ENCODE data around the gene ADSL. TPM values are rescaled to one million over a fixed set of nuclear protein-coding genes. Genes with fewer than 3 reads are reported as not detected.

Gene ADSL
- total and polyA plus RNA-seq, 9 of the 15 experiments (the other 6 are each of a cell fraction or from before 2014, with no cell fraction given) = 112 to 322 (median 146) TPM

GRCh38 chr22:40328546-40329456 is 17.5 kb upstream of the ADSL start (continued):
- TF ChIP-seq U2AF2 (optimal IDR thresholded peaks at IDR 0.05; ENCODE audit: low read depth, low read length) (no peak), DIDO1 (tag; IDR thresholded peaks at IDR 0.05; ENCODE audit: low read depth) (no peak), REST (IDR thresholded peaks at IDR 0.05; ENCODE audit: borderline replicate concordance) (no peak; the same call in 1 of the 2 replicates), REST (CRISPR knock-in tag; IDR thresholded peaks at IDR 0.05; ENCODE audit: low read depth) (no peak), BHLHE40 (IDR thresholded peaks at IDR 0.05; ENCODE audit: low read length) (no peak; the same call in 1 of the 2 replicates), TBP (optimal IDR thresholded peaks at IDR 0.05; ENCODE audit: low read depth, low read length) (no peak), PKNOX1 (IDR thresholded peaks at IDR 0.05) (peak; percentile 39; the same call in 1 of the 2 replicates), ZNF3 (CRISPR knock-in tag; IDR thresholded peaks at IDR 0.05) (no peak), ZBTB8A (IDR thresholded peaks at IDR 0.05; ENCODE audit: partially characterized antibody) (no peak), ZNF134 (CRISPR knock-in tag; conservative IDR thresholded peaks at IDR 0.05) (no peak), PHF8 (IDR thresholded peaks at IDR 0.05; ENCODE audit: borderline replicate concordance, low read length) (no peak)
- TF ChIP-seq, protein P1, sequence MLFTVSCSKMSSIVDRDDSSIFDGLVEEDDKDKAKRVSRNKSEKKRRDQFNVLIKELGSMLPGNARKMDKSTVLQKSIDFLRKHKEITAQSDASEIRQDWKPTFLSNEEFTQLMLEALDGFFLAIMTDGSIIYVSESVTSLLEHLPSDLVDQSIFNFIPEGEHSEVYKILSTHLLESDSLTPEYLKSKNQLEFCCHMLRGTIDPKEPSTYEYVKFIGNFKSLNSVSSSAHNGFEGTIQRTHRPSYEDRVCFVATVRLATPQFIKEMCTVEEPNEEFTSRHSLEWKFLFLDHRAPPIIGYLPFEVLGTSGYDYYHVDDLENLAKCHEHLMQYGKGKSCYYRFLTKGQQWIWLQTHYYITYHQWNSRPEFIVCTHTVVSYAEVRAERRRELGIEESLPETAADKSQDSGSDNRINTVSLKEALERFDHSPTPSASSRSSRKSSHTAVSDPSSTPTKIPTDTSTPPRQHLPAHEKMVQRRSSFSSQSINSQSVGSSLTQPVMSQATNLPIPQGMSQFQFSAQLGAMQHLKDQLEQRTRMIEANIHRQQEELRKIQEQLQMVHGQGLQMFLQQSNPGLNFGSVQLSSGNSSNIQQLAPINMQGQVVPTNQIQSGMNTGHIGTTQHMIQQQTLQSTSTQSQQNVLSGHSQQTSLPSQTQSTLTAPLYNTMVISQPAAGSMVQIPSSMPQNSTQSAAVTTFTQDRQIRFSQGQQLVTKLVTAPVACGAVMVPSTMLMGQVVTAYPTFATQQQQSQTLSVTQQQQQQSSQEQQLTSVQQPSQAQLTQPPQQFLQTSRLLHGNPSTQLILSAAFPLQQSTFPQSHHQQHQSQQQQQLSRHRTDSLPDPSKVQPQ (CRISPR knock-in tag; IDR thresholded peaks at IDR 0.05; ENCODE audit: borderline replicate concordance) = no peak
- TF ChIP-seq, protein P2, sequence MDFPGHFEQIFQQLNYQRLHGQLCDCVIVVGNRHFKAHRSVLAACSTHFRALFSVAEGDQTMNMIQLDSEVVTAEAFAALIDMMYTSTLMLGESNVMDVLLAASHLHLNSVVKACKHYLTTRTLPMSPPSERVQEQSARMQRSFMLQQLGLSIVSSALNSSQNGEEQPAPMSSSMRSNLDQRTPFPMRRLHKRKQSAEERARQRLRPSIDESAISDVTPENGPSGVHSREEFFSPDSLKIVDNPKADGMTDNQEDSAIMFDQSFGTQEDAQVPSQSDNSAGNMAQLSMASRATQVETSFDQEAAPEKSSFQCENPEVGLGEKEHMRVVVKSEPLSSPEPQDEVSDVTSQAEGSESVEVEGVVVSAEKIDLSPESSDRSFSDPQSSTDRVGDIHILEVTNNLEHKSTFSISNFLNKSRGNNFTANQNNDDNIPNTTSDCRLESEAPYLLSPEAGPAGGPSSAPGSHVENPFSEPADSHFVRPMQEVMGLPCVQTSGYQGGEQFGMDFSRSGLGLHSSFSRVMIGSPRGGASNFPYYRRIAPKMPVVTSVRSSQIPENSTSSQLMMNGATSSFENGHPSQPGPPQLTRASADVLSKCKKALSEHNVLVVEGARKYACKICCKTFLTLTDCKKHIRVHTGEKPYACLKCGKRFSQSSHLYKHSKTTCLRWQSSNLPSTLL (IDR thresholded peaks at IDR 0.05) = no peak

Data from K562 (cell line).